ENCODE measurements around the gene SLC10A3.

The SLC10A3 gene

GRCh38 chrX:154482786-154483185 lies 7.6 kb downstream of the SLC10A3 start:
- DNase-seq (ENCODE audit: low read depth) = no peak
- no peak overlapping the region for H3K4me3 ChIP-seq (ENCODE audit: low read depth, low read length)
- TF ChIP-seq CTCF (conservative IDR thresholded peaks at IDR 0.05; ENCODE audit: low read depth, low read length) = no peak

GRCh38 chrX:154481911-154482601 lies 8.4 kb downstream of the SLC10A3 start:
- no peak for TF ChIP-seq CTCF (conservative IDR thresholded peaks at IDR 0.05; ENCODE audit: low read depth, low read length)
- no peak for DNase-seq (ENCODE audit: low read depth)

GRCh38 chrX:154481195-154481594 lies 9.2 kb downstream of the SLC10A3 start:
- DNase-seq (ENCODE audit: low read depth) = no peak
- no peak for TF ChIP-seq CTCF (conservative IDR thresholded peaks at IDR 0.05; ENCODE audit: low read depth, low read length)

More at GRCh38 chrX:154481911-154482601, 8.4 kb downstream of the SLC10A3 start:
- no peak overlapping the region for H3K4me3 ChIP-seq (ENCODE audit: low read depth, low read length)

GRCh38 chrX:154478728-154479622 lies 11.5 kb downstream of the SLC10A3 start, which contains the start of gene LAGE3:
Gene LAGE3 (minus strand): TSS chrX:154479281. CDS start chrX:154478915, 366 bp downstream.
- peak; percentile 93 for DNase-seq (ENCODE audit: low read depth)
- TF ChIP-seq CTCF (conservative IDR thresholded peaks at IDR 0.05; ENCODE audit: low read depth, low read length) = no peak
- peak within 1 kb of the TSS; percentile 62 for H3K4me3 ChIP-seq (ENCODE audit: low read depth, low read length)

More at GRCh38 chrX:154481195-154481594, 9.2 kb downstream of the SLC10A3 start:
- no peak overlapping the region for H3K4me3 ChIP-seq (ENCODE audit: low read depth, low read length)

GRCh38 chrX:154477891-154478477 lies 12.4 kb downstream of the SLC10A3 start:
- TF ChIP-seq CTCF (conservative IDR thresholded peaks at IDR 0.05; ENCODE audit: low read depth, low read length) = no peak
- peak overlapping the region; percentile 62 for H3K4me3 ChIP-seq (ENCODE audit: low read depth, low read length)
- DNase-seq (ENCODE audit: low read depth) = no peak

GRCh38 chrX:154476821-154477220 lies 13.6 kb downstream of the SLC10A3 start:
- H3K4me3 ChIP-seq (ENCODE audit: low read depth, low read length) = no peak overlapping the region
- no peak for DNase-seq (ENCODE audit: low read depth)
- no peak for TF ChIP-seq CTCF (conservative IDR thresholded peaks at IDR 0.05; ENCODE audit: low read depth, low read length)

All from choroid plexus epithelial cell (primary cell).